ENCODE data around the gene MTARC2. TPM values are rescaled to one million over a fixed set of nuclear protein-coding genes. Genes with fewer than 3 reads are reported as not detected.

Gene MTARC2
- total and polyA plus RNA-seq, 2 of the 13 experiments (the other 11 are each of a cell fraction or from before 2014, with no cell fraction given), result 8.5 to 10.1 TPM

- TF ChIP-seq DRAP1 (CRISPR knock-in tag; IDR thresholded peaks at IDR 0.05), result no peak
Observed at GRCh38 chr1:220812308-220812707, 64.2 kb downstream of the MTARC2 start (continued).

GRCh38 chr1:220813013-220813412, 64.9 kb downstream of the MTARC2 start:
- intact Hi-C loops (cut with micrococcal nuclease; ENCODE audit: unreplicated experiment), result loop anchor here (5.0 kb wide), 1 partner anchor 389 kb away; no protein-coding TSS in a partner anchor
- TF ChIP-seq ZFP91 (CRISPR knock-in tag; IDR thresholded peaks at IDR 0.05; ENCODE audit: borderline replicate concordance) (no peak), CBX5 (CRISPR knock-in tag; IDR thresholded peaks at IDR 0.05; ENCODE audit: borderline replicate concordance) (no peak), ZSCAN5A (CRISPR knock-in tag; IDR thresholded peaks at IDR 0.05; ENCODE audit: borderline replicate concordance) (no peak), FOXP4 (CRISPR knock-in tag; IDR thresholded peaks at IDR 0.05) (no peak), POLR2G (IDR thresholded peaks at IDR 0.05; ENCODE audit: low read depth, low read length) (no peak), ZNF570 (CRISPR knock-in tag; IDR thresholded peaks at IDR 0.05; ENCODE audit: borderline replicate concordance) (no peak), NCOA2 (CRISPR knock-in tag; IDR thresholded peaks at IDR 0.05) (no peak), RBM39 (IDR thresholded peaks at IDR 0.05; ENCODE audit: low read depth, low read length, poor library complexity, severe bottlenecking) (no peak), ZNF891 (CRISPR knock-in tag; IDR thresholded peaks at IDR 0.05) (no peak), DPF2 (CRISPR knock-in tag; IDR thresholded peaks at IDR 0.05; ENCODE audit: borderline replicate concordance, low read depth) (no peak), LRRFIP1 (CRISPR knock-in tag; conservative IDR thresholded peaks at IDR 0.05) (no peak), HIVEP1 (CRISPR knock-in tag; IDR thresholded peaks at IDR 0.05) (no peak), PHB2 (IDR thresholded peaks at IDR 0.05; ENCODE audit: partially characterized antibody) (no peak), MTA1 (CRISPR knock-in tag; IDR thresholded peaks at IDR 0.05; ENCODE audit: borderline replicate concordance) (no peak), POGZ (CRISPR knock-in tag; IDR thresholded peaks at IDR 0.05) (no peak)

More at GRCh38 chr1:220813013-220813412, 64.9 kb downstream of the MTARC2 start:
- Histone ChIP-seq H3K9me3 (ENCODE audit: low read length) (no peaks in the 10 kb centered on the region), H3K4me1 (ENCODE audit: insufficient read depth, low read length) (no peaks in the 10 kb centered on the region), H4K20me1 (ENCODE audit: insufficient read depth, low read length) (no peaks in the 10 kb centered on the region), H3K9ac (ENCODE audit: insufficient read depth, low read depth, low read length) (no peak overlapping the region), H3K4me3 (replicated peaks in 1 of 3; ENCODE audit: insufficient read depth in 1 of 3, low read depth in 2 of 3, low read length in 3 of 3) (no peak overlapping the region), H3K79me2 (ENCODE audit: insufficient read depth, low read length) (no peaks in the 10 kb centered on the region), H3K27ac (ENCODE audit: extremely low read length, insufficient read depth, low read length) (no peak overlapping the region), H2AFZ (ENCODE audit: low read length) (no peak overlapping the region), H3K36me3 (replicated peaks in 1 of 2; ENCODE audit: control insufficient read depth in 1 of 2, insufficient read depth in 2 of 2, low read length in 2 of 2) (peaks cover 7 to 51% of the 10 kb centered on the region in 2 experiments; a peak in 4 of 5 replicates), H3K4me2 (ENCODE audit: low read depth, low read length) (no peak overlapping the region), H3K27me3 (ENCODE audit: control insufficient read depth in 1 of 2, insufficient read depth in 2 of 2, low read length in 2 of 2) (no peaks in the 10 kb centered on the region)
- POLR2A ChIA-PET, result no interaction called here
- no TSS peak for BruUV-seq (replicated peaks)
- in situ Hi-C loops (cut with HindIII; ENCODE audit: extremely low pct_ligation_motif_present, low pct_unique_long_range_greater_than_20kb), result no loop called here
- ATAC-seq (no peak), FAIRE-seq (no peak), DNase-seq (ENCODE audit: low spot score) (no peak)
- CTCF ChIA-PET (ENCODE audit: low intra/inter-chr PET ratio, low total read pairs), result no interaction called here
- 96% methylated on average over 12 of the region's 12 CpGs for WGBS (ENCODE audit: low lambda C conversion rate)

All from HepG2 (cell line).